ENCODE results near the gene ZFR. TPM values are rescaled to one million over a fixed set of nuclear protein-coding genes. Genes with fewer than 3 reads are reported as not detected.

ZFR gene
- total RNA-seq, 1 donor from 2014 or later, result 77.1 TPM

GRCh38 chr5:32309761-32310160, 134.8 kb downstream of the ZFR start:
- H3K4me1 Mint-ChIP-seq (ENCODE audit: low read depth), result peaks cover 30% of the 10 kb centered on the region
- no peaks in the 10 kb centered on the region for H3K27me3 Mint-ChIP-seq (ENCODE audit: low read depth)
- H3K9me3 Mint-ChIP-seq (ENCODE audit: low read depth), result no peaks in the 10 kb centered on the region
- no peaks in the 10 kb centered on the region for H3K36me3 Mint-ChIP-seq (ENCODE audit: low read depth)
- no peak overlapping the region for H3K4me3 Mint-ChIP-seq (ENCODE audit: unreplicated experiment)
- no peak for TF ChIP-seq CTCF (IDR thresholded peaks at IDR 0.05)
- no peak overlapping the region for H3K27ac Mint-ChIP-seq (ENCODE audit: unreplicated experiment)
- DNase-seq (ENCODE audit: low spot score), result no peak

- peak overlapping the region; percentile 42 for H3K27ac Mint-ChIP-seq (ENCODE audit: unreplicated experiment)
- no peaks in the 10 kb centered on the region for H3K36me3 Mint-ChIP-seq (ENCODE audit: low read depth)
- no peaks in the 10 kb centered on the region for H3K27me3 Mint-ChIP-seq (ENCODE audit: low read depth)
- DNase-seq (ENCODE audit: low spot score), result no peak
- no peak for TF ChIP-seq CTCF (IDR thresholded peaks at IDR 0.05)
- no peak overlapping the region for H3K4me3 Mint-ChIP-seq (ENCODE audit: unreplicated experiment)
- H3K9me3 Mint-ChIP-seq (ENCODE audit: low read depth), result no peaks in the 10 kb centered on the region
- H3K4me1 Mint-ChIP-seq (ENCODE audit: low read depth), result peaks cover 32% of the 10 kb centered on the region
Observed at GRCh38 chr5:32308946-32309345, 135.6 kb downstream of the ZFR start.

- Mint-ChIP-seq H3K4me1 (ENCODE audit: low read depth) (peaks cover 38% of the 10 kb centered on the region), H3K9me3 (ENCODE audit: low read depth) (no peaks in the 10 kb centered on the region), H3K27me3 (ENCODE audit: low read depth) (no peaks in the 10 kb centered on the region), H3K36me3 (ENCODE audit: low read depth) (no peaks in the 10 kb centered on the region), H3K27ac (ENCODE audit: unreplicated experiment) (no peak overlapping the region), H3K4me3 (ENCODE audit: unreplicated experiment) (no peak overlapping the region)
- TF ChIP-seq CTCF (IDR thresholded peaks at IDR 0.05), result no peak
- no peak for DNase-seq (ENCODE audit: low spot score)
Observed at GRCh38 chr5:32307769-32308194, 136.8 kb downstream of the ZFR start.

- Mint-ChIP-seq H3K36me3 (ENCODE audit: low read depth) (no peaks in the 10 kb centered on the region), H3K27ac (ENCODE audit: unreplicated experiment) (no peak overlapping the region), H3K4me3 (ENCODE audit: unreplicated experiment) (no peak overlapping the region), H3K27me3 (ENCODE audit: low read depth) (no peaks in the 10 kb centered on the region), H3K4me1 (ENCODE audit: low read depth) (peaks cover 20% of the 10 kb centered on the region), H3K9me3 (ENCODE audit: low read depth) (no peaks in the 10 kb centered on the region)
- no peak for DNase-seq (ENCODE audit: low spot score)
- TF ChIP-seq CTCF (IDR thresholded peaks at IDR 0.05), result no peak
Observed at GRCh38 chr5:32304622-32305021, 139.9 kb downstream of the ZFR start.

Small RNA genes lying within 50 kb of the gene (microRNA-seq; reads per million reads assigned to microRNA genes)
- 7.8 reads per million, percentile 15 among the genes with 10 or more reads in this experiment for gene MIR579 (ENCODE audit: borderline number of aligned reads)

Other genes starting within 250 kb of the ZFR start
- 19.0 to 20.4 TPM (median 19.8 TPM) in 3 replicates for gene MTMR12, start 131.8 kb downstream of the ZFR start, total RNA-seq
- 157 to 211 TPM (median 163 TPM) in 3 replicates for gene SUB1, start 140.8 kb upstream of the ZFR start, total RNA-seq

Data from chondrocyte (in vitro differentiated cells).